Smooth muscle cell (in vitro differentiated cells): Measurements from ENCODE around the gene PAM16. TPM values are rescaled to one million over a fixed set of nuclear protein-coding genes. Genes with fewer than 3 reads are reported as not detected.
A peak's percentile ranks its signal among the peaks of the same experiment; 100 is the strongest.

Experiments
- DNase-seq: peaks from one replicate; lab custom pipeline; 2025; ENCODE audit not compliant: unreplicated experiment; lab: John Stamatoyannopoulos, UW
- H2AFZ ChIP-seq: fragments of 200-600 bp; sonication (generic); 2 replicates; pipeline ENCODE4 v1.6.0; 2016; ENCODE audit warnings: antibody characterized with exemption, low read depth, mild to moderate bottlenecking
- H3F3A ChIP-seq: fragments of 200-600 bp; sonication (generic); 2 replicates; pipeline ENCODE4 v1.6.0; 2017; ENCODE audit warnings: antibody characterized with exemption, low read depth
- H3K27ac ChIP-seq: fragments of 200-600 bp; sonication (generic); 2 replicates; pipeline ENCODE4 v1.5.1; 2016; ENCODE audit warnings: low read depth, mild to moderate bottlenecking
- H3K27me3 ChIP-seq: fragments of 200-600 bp; sonication (generic); 2 replicates; pipeline ENCODE4 v1.6.1; 2016; ENCODE audit warnings: low read depth, mild to moderate bottlenecking
- H3K36me3 ChIP-seq: fragments of 200-600 bp; sonication (generic); 2 replicates; pipeline ENCODE4 v1.5.1; 2016; ENCODE audit warnings: low read depth
- H3K4me1 ChIP-seq: fragments of 200-600 bp; sonication (generic); 2 replicates; pipeline ENCODE4 v1.5.1; 2016; ENCODE audit warnings: low read depth
- H3K4me2 ChIP-seq: fragments of 200-600 bp; sonication (generic); 2 replicates; pipeline ENCODE4 v1.6.0; 2016; ENCODE audit warnings: mild to moderate bottlenecking
- H3K4me3 ChIP-seq: fragments of 200-600 bp; sonication (generic); 2 replicates; pipeline ENCODE4 v1.5.1; 2016; ENCODE audit warnings: mild to moderate bottlenecking
- H3K79me2 ChIP-seq: fragments of 200-600 bp; sonication (generic); 2 replicates; pipeline ENCODE4 v1.6.0; 2016; ENCODE audit warnings: low read depth, mild to moderate bottlenecking
- H3K9ac ChIP-seq: fragments of 200-600 bp; sonication (generic); 2 replicates; pipeline ENCODE4 v1.6.0; 2016; ENCODE audit warnings: low read depth
- H3K9me3 ChIP-seq: fragments of 200-600 bp; sonication (generic); replicated peaks from 2 replicates; pipeline ENCODE4 v1.5.1; 2016; ENCODE audit warnings: low read depth
- H4K20me1 ChIP-seq: fragments of 200-600 bp; sonication (generic); 2 replicates; pipeline ENCODE4 v1.6.0; 2016; ENCODE audit warnings: low read depth
- CTCF ChIP-seq: fragments of 200-600 bp; sonication (generic); IDR thresholded peaks from 2 replicates; pipeline ENCODE4 v1.5.1; 2017; ENCODE audit warnings: borderline replicate concordance, mild to moderate bottlenecking, antibody characterized with exemption; ENCODE audit not compliant: insufficient read depth, poor library complexity, severe bottlenecking
- WGBS: methylation state at CpG from one replicate; pipeline ENCODE4 v1.1.7; 2016; ENCODE audit warnings: low lambda C conversion rate; 5-methylcytosine and 5-hydroxymethylcytosine counted together
- polyA plus RNA-seq: library from polyadenylated mRNA; unstranded; fragments of >200 nt; fragmentation: Nextera tagmentation; extraction: Ambion mirVana; gene quantifications from 2 replicates; pipeline ENCODE4 v1.2.1, GENCODE V29; 2016
- total RNA-seq: library from RNA; depleted of rRNA; stranded (reverse); fragments of >200 nt; gene quantifications from 2 replicates; pipeline ENCODE4 v1.2.3, GENCODE V29; 2014

Gene PAM16
- total and polyA plus RNA-seq, 2 experiments from 2014 or later = 29.6 to 47.7 TPM

- Histone ChIP-seq H4K20me1 (peaks cover 74% of the 10 kb centered on the region), H3K27me3 (no peaks in the 10 kb centered on the region), H3K27ac (no peak overlapping the region), H3K9me3 (no peaks in the 10 kb centered on the region), H3K36me3 (no peaks in the 10 kb centered on the region), H3K4me3 (no peak overlapping the region), H3K79me2 (peaks cover 56% of the 10 kb centered on the region), H3K4me2 (no peak overlapping the region), H2AFZ (no peak overlapping the region), H3K9ac (no peak overlapping the region), H3F3A (no peaks in the 10 kb centered on the region), H3K4me1 (peaks cover 5% of the 10 kb centered on the region)
- 95% methylated on average over 19 of the region's 19 CpGs for WGBS
- DNase-seq = no peak
- no peak for TF ChIP-seq CTCF
Observed at GRCh38 chr16:4332623-4333307, 18.4 kb downstream of the PAM16 start.

GRCh38 chr16:4332083-4332482 lies 19.0 kb downstream of the PAM16 start:
- Histone ChIP-seq H3K4me1 (peaks cover 9% of the 10 kb centered on the region), H4K20me1 (peaks cover 74% of the 10 kb centered on the region), H3K79me2 (peaks cover 63% of the 10 kb centered on the region), H3F3A (no peaks in the 10 kb centered on the region), H2AFZ (no peak overlapping the region), H3K27me3 (no peaks in the 10 kb centered on the region), H3K4me3 (no peak overlapping the region), H3K36me3 (no peaks in the 10 kb centered on the region), H3K9me3 (no peaks in the 10 kb centered on the region), H3K9ac (no peak overlapping the region), H3K4me2 (no peak overlapping the region), H3K27ac (no peak overlapping the region)
- 96% methylated on average over 14 of the region's 14 CpGs for WGBS
- DNase-seq = no peak
- TF ChIP-seq CTCF = no peak

DNA sequence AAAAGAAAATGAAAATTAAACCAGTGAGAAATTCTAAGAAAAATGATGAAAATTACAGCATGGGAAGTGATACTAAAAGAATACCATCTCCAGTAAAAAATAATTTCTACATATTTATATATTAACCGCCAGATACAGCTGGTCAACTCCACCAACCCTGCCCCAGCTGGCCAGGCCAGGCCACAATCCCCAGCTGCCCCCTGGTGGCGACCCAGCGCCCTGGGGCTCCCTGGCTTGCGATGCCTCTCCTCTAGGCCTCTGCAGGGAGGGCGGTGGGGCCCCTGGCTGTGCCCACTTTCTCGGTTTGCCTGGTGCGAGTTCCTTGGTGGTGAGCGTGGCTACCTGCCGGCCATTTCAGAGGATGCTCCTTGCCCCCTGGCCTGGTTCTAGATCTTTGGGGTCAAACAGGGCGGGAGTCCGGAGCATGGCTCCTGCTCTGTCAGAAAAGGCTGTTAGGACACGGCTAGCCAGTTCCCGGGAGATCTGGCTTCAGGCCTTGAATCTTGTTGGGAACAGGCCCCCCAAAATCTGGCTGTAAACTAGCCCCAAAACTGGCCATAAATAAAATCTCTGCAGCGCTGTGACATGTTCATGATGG lies 20.7 kb downstream of the PAM16 start:
- no peak overlapping the region for H2AFZ ChIP-seq
- H3F3A ChIP-seq = no peaks in the 10 kb centered on the region
- WGBS = 66% methylated on average over 14 of the region's 14 CpGs
- peak; percentile 98 for TF ChIP-seq CTCF
- peaks cover 80% of the 10 kb centered on the region for H3K79me2 ChIP-seq
- peaks cover 66% of the 10 kb centered on the region for H4K20me1 ChIP-seq
- peaks cover 12% of the 10 kb centered on the region for H3K4me1 ChIP-seq
- no peaks in the 10 kb centered on the region for H3K9me3 ChIP-seq
- no peak overlapping the region for H3K4me3 ChIP-seq
- no peaks in the 10 kb centered on the region for H3K27me3 ChIP-seq
- no peak overlapping the region for H3K9ac ChIP-seq
- no peak overlapping the region for H3K4me2 ChIP-seq
- DNase-seq = peak; percentile 33
- no peak overlapping the region for H3K27ac ChIP-seq
- no peaks in the 10 kb centered on the region for H3K36me3 ChIP-seq
